SK-N-SH treated with all-trans-retinoic acid at 6 μM for 48 hours (cell line): ENCODE results near the gene SLC13A1.

ENCODE experiments used
- ATAC-seq: fragments of 200-7000 bp; cut with Tn5 transposase; 3 replicates; pipeline ENCODE4 v1.9.1; 2020; ENCODE audit warnings: mild to moderate bottlenecking, moderate library complexity
- BACH2 ChIP-seq: fragments of 250-450 bp; sonication (Bioruptor Pico); IDR thresholded peaks from 2 replicates; pipeline ENCODE4 v1.9.0; 2021; ENCODE audit warnings: mild to moderate bottlenecking, borderline replicate concordance
- CSDC2 ChIP-seq: fragments of 250-450 bp; sonication (Bioruptor Pico); IDR thresholded peaks from 2 replicates; pipeline ENCODE4 v1.5.0; 2020; ENCODE audit warnings: mild to moderate bottlenecking, moderate library complexity
- ESRRG ChIP-seq: fragments of 250-450 bp; sonication (Bioruptor Pico); IDR thresholded peaks from 2 replicates; pipeline ENCODE4 v1.6.1; 2021; ENCODE audit warnings: mild to moderate bottlenecking
- GLIS3 ChIP-seq: fragments of 250-450 bp; sonication (Bioruptor Pico); IDR thresholded peaks from 2 replicates; pipeline ENCODE4 v1.5.0; 2020; ENCODE audit warnings: mild to moderate bottlenecking, moderate library complexity
- ISL1 ChIP-seq: fragments of 250-450 bp; sonication (Bioruptor Pico); IDR thresholded peaks from 2 replicates; pipeline ENCODE4 v2.1.2; 2022; ENCODE audit warnings: mild to moderate bottlenecking, moderate library complexity
- OSR1 ChIP-seq: fragments of 250-450 bp; sonication (Bioruptor Pico); IDR thresholded peaks from 2 replicates; pipeline ENCODE4 v1.8.0; 2022; ENCODE audit warnings: moderate library complexity, mild to moderate bottlenecking, inconsistent platforms
- PATZ1 ChIP-seq: fragments of 250-450 bp; sonication (Bioruptor Pico); IDR thresholded peaks from 2 replicates; pipeline ENCODE4 v1.8.0; 2020; ENCODE audit warnings: mild to moderate bottlenecking, moderate library complexity, borderline replicate concordance
- POU6F1 ChIP-seq: fragments of 250-450 bp; sonication (Bioruptor Pico); IDR thresholded peaks from 2 replicates; pipeline ENCODE4 v1.8.0; 2021; ENCODE audit warnings: low read depth, mild to moderate bottlenecking, moderate library complexity, borderline replicate concordance
- PPARA ChIP-seq: fragments of 250-450 bp; sonication (Bioruptor Pico); IDR thresholded peaks from 2 replicates; pipeline ENCODE4 v1.5.0; 2020; ENCODE audit warnings: mild to moderate bottlenecking, borderline replicate concordance
- RARB ChIP-seq: fragments of 250-450 bp; sonication (Bioruptor Pico); IDR thresholded peaks from 2 replicates; pipeline ENCODE4 v1.8.0; 2021; ENCODE audit warnings: mild to moderate bottlenecking, moderate library complexity
- SNAI2 ChIP-seq: fragments of 250-450 bp; sonication (Bioruptor Pico); IDR thresholded peaks from 2 replicates; pipeline ENCODE4 v1.5.0; 2020; ENCODE audit warnings: mild to moderate bottlenecking, moderate library complexity
- TCF4 ChIP-seq: fragments of 250-450 bp; sonication (Bioruptor Pico); IDR thresholded peaks from 2 replicates; pipeline ENCODE4 v1.8.0; 2021; ENCODE audit warnings: mild to moderate bottlenecking, moderate library complexity, borderline replicate concordance
- TOX ChIP-seq: fragments of 250-450 bp; sonication (Bioruptor Pico); IDR thresholded peaks from 2 replicates; pipeline ENCODE4 v1.8.0; 2021; ENCODE audit warnings: mild to moderate bottlenecking, moderate library complexity, borderline replicate concordance
- ZC3H10 ChIP-seq: fragments of 250-450 bp; sonication (Bioruptor Pico); IDR thresholded peaks from 2 replicates; pipeline ENCODE4 v1.5.1; 2021; ENCODE audit warnings: mild to moderate bottlenecking, moderate library complexity
- ZFP3 ChIP-seq: fragments of 250-450 bp; sonication (Bioruptor Pico); IDR thresholded peaks from 2 replicates; pipeline ENCODE4 v1.5.0; 2020; ENCODE audit warnings: mild to moderate bottlenecking, moderate library complexity
- ZFP30 ChIP-seq: fragments of 450-650 bp; formaldehyde crosslinking; IDR thresholded peaks from 2 replicates; pipeline ENCODE4 v1.5.0; 2022; ENCODE audit warnings: mild to moderate bottlenecking, moderate library complexity
- ZNF565 ChIP-seq: fragments of 450-650 bp; formaldehyde crosslinking; conservative IDR thresholded peaks from 2 replicates; pipeline ENCODE4 v1.5.0; 2020; ENCODE audit warnings: low read depth, mild to moderate bottlenecking, moderate library complexity
- ZNF8 ChIP-seq: fragments of 450-650 bp; formaldehyde crosslinking; IDR thresholded peaks from 2 replicates; pipeline ENCODE4 v1.5.0; 2020; ENCODE audit warnings: mild to moderate bottlenecking, moderate library complexity
- TF ChIP-seq, protein P1 (sequence below): fragments of 250-450 bp; sonication (Bioruptor Pico); IDR thresholded peaks from 2 replicates; pipeline ENCODE4 v1.5.0; 2020; ENCODE audit warnings: mild to moderate bottlenecking, moderate library complexity
- TF ChIP-seq, protein P2 (sequence below): fragments of 250-450 bp; sonication (Bioruptor Pico); IDR thresholded peaks from 2 replicates; pipeline ENCODE4 v1.5.1; 2021; ENCODE audit warnings: mild to moderate bottlenecking, moderate library complexity

The SLC13A1 gene

GRCh38 chr7:123215350-123215749, 15.6 kb upstream of the SLC13A1 start:
- no peak for ATAC-seq
- TF ChIP-seq ZNF565 (CRISPR knock-in tag) (no peak), PATZ1 (CRISPR knock-in tag) (no peak), RARB (CRISPR knock-in tag) (no peak)

DNA sequence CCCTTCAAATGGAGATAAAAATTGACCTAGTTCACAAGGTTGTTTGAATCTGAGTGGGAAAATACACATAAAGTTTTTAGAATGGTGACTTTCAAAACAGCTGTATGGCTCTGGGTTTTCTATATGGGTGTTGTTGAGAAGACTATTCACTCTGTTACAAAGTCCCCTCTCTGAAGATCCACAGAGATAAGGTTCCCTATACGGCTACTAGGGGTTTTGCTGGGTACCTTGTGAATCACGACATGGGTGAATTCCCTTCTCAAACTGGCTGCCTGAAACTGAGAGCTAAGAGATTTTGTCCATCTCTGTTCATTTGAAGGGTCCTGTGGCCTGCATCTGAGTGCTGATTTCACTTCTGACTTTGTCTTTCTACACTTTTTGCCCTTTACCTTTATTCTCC, 11.8 kb upstream of the SLC13A1 start:
- TF ChIP-seq ZFP3 (no peak), ISL1 (CRISPR knock-in tag) (no peak), BACH2 (CRISPR knock-in tag) (no peak), ZFP30 (no peak), GLIS3 (CRISPR knock-in tag) (no peak), SNAI2 (CRISPR knock-in tag) (no peak), TOX (CRISPR knock-in tag) (no peak), OSR1 (no peak), ZC3H10 (CRISPR knock-in tag) (no peak), ESRRG (CRISPR knock-in tag) (no peak), TCF4 (CRISPR knock-in tag) (no peak), PPARA (CRISPR knock-in tag) (no peak), POU6F1 (no peak)
- TF ChIP-seq, protein P1, sequence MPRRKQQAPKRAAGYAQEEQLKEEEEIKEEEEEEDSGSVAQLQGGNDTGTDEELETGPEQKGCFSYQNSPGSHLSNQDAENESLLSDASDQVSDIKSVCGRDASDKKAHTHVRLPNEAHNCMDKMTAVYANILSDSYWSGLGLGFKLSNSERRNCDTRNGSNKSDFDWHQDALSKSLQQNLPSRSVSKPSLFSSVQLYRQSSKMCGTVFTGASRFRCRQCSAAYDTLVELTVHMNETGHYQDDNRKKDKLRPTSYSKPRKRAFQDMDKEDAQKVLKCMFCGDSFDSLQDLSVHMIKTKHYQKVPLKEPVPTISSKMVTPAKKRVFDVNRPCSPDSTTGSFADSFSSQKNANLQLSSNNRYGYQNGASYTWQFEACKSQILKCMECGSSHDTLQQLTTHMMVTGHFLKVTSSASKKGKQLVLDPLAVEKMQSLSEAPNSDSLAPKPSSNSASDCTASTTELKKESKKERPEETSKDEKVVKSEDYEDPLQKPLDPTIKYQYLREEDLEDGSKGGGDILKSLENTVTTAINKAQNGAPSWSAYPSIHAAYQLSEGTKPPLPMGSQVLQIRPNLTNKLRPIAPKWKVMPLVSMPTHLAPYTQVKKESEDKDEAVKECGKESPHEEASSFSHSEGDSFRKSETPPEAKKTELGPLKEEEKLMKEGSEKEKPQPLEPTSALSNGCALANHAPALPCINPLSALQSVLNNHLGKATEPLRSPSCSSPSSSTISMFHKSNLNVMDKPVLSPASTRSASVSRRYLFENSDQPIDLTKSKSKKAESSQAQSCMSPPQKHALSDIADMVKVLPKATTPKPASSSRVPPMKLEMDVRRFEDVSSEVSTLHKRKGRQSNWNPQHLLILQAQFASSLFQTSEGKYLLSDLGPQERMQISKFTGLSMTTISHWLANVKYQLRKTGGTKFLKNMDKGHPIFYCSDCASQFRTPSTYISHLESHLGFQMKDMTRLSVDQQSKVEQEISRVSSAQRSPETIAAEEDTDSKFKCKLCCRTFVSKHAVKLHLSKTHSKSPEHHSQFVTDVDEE: no peak
- TF ChIP-seq, protein P2, sequence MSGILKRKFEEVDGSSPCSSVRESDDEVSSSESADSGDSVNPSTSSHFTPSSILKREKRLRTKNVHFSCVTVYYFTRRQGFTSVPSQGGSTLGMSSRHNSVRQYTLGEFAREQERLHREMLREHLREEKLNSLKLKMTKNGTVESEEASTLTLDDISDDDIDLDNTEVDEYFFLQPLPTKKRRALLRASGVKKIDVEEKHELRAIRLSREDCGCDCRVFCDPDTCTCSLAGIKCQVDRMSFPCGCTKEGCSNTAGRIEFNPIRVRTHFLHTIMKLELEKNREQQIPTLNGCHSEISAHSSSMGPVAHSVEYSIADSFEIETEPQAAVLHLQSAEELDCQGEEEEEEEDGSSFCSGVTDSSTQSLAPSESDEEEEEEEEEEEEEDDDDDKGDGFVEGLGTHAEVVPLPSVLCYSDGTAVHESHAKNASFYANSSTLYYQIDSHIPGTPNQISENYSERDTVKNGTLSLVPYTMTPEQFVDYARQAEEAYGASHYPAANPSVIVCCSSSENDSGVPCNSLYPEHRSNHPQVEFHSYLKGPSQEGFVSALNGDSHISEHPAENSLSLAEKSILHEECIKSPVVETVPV (CRISPR knock-in tag): no peak
- no peak for ATAC-seq

DNA sequence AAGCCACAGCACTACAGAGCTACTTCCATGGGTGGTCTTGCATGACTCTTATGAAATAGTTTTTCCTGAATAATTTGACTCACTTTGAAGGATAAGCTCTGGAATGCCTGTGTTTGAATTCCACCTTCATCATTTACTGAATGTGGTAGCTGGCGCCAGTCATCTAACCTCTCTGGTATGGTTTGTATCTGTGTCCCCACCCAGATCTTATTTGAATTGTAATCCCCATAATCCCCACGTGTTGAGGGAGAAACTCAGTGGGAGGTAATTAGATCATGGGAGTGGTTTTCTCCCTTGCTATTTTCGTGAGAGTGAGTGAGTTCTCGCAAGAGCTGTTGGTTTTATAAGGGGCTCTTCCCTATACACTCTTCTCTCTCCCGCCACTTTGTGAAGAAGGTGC, 11.2 kb upstream of the SLC13A1 start:
- ATAC-seq: no peak
- TF ChIP-seq POU6F1: no peak
- TF ChIP-seq ZC3H10 (CRISPR knock-in tag): no peak

DNA sequence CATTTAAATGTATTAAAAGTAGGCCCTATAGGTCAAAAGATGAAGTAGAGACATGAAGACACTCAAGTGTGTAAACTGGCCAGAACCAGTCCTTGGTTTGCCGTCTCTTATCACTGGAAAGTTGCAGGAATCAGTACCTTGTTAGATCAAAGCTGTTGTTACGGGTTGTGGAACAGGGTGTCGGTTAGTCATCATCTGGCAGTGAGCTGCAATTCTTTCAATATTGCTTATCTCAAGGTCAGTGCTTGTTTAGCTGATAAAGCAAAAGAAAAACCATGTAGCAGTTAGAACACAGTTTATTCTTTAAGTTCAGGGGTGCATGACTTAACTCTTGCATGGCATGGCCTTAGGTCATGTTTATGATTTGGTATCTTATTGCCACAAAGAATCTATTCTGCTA, 10.0 kb upstream of the SLC13A1 start:
- TF ChIP-seq ISL1 (CRISPR knock-in tag): no peak
- no peak for TF ChIP-seq OSR1
- TF ChIP-seq, all 23 proteins: peak for 0
- no peak for ATAC-seq

DNA sequence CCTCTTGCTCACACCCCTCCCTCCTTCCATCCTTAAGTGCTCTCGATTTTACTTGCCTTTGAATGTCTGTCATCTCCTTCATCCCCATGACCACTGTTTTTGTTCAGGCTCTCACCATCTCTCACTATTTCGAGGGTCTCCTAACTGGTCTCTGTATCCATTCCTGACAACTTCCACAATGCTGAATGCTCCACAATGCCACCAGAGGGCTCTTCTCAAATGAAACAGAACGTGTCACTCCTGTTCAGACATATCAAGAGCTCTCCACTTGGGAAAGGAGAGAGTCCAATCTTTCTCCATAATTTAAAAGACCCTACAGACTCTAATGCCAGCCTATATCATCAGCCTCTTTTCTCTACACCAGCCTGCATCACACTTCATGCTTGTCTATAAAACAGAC, 9.0 kb upstream of the SLC13A1 start:
- no peak for TF ChIP-seq SNAI2 (CRISPR knock-in tag)
- TF ChIP-seq PATZ1 (CRISPR knock-in tag): no peak
- no peak for TF ChIP-seq CSDC2 (CRISPR knock-in tag)
- no peak for TF ChIP-seq TCF4 (CRISPR knock-in tag)
- no peak for TF ChIP-seq ISL1 (CRISPR knock-in tag)
- no peak for TF ChIP-seq ZNF8 (CRISPR knock-in tag)
- TF ChIP-seq, protein P1: no peak
- TF ChIP-seq OSR1: no peak
- 0 out of 3 replicates have a peak, but pooled peaks have one; percentile 31 for ATAC-seq
